ENCODE data around the gene MRPL37.

DNA sequence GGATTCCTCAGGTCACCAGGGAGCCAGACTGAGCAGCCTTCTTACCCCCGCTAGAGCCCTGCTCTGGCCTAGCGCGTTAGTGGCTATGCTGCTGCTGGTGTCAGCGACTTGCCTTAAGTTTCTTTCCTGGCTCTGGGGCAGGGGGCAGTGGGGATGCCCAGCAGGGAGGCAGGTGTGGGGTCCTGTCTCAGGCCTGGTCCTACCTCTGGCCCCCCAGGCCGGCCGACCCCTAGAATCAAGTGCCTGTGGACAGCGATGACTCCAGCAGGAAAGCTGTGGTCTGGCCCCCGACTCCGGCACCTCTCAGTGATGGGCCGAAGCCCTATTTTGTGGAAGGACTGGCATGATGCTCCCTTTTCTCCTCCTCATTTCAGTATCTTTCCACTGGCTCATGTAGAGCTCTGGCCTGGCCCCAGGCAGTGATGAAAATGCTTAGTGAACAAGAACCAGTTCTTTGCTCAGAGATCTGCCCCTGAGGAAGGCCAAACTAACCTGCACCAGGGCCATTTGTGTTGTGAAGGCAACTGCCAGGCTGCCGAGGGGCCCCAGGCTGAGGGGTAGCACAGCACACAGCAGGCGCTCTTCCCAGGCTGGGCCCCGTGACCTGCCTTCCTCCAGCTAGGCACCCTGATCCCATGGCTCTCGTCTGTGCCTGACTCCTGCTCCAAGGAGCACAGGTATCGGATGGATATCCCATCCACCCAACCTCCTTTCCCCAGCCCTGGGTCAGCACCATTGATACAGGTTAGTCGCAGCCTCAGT lies 23.7 kb downstream of the MRPL37 start:
- TF ChIP-seq, protein P1, sequence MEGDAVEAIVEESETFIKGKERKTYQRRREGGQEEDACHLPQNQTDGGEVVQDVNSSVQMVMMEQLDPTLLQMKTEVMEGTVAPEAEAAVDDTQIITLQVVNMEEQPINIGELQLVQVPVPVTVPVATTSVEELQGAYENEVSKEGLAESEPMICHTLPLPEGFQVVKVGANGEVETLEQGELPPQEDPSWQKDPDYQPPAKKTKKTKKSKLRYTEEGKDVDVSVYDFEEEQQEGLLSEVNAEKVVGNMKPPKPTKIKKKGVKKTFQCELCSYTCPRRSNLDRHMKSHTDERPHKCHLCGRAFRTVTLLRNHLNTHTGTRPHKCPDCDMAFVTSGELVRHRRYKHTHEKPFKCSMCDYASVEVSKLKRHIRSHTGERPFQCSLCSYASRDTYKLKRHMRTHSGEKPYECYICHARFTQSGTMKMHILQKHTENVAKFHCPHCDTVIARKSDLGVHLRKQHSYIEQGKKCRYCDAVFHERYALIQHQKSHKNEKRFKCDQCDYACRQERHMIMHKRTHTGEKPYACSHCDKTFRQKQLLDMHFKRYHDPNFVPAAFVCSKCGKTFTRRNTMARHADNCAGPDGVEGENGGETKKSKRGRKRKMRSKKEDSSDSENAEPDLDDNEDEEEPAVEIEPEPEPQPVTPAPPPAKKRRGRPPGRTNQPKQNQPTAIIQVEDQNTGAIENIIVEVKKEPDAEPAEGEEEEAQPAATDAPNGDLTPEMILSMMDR (IDR thresholded peaks at IDR 0.05; ENCODE audit: insufficient read depth, low read length, poor library complexity, severe bottlenecking): no peak
- TF ChIP-seq EZH2phosphoT487 (conservative IDR thresholded peaks at IDR 0.05; ENCODE audit: low read length): no peak
